Neural crest cell (in vitro differentiated cells): ENCODE data around the gene SUSD2. TPM values are rescaled to one million over a fixed set of nuclear protein-coding genes. Genes with fewer than 3 reads are reported as not detected.

Experiments used
- DNase-seq: peaks from one replicate; pipeline ENCODE4 v3.0.0; 2021; ENCODE audit warnings: low read depth, mixed read lengths, low spot score
- H3K27ac Mint-ChIP-seq: one replicate; pipeline ENCODE4 v1.8.0; 2021; ENCODE audit warnings: mild to moderate bottlenecking, mixed read lengths; ENCODE audit not compliant: unreplicated experiment
- H3K27me3 Mint-ChIP-seq: 2 replicates; pipeline ENCODE4 v1.8.0; 2021; ENCODE audit warnings: low read depth, mild to moderate bottlenecking, mixed read lengths
- H3K36me3 Mint-ChIP-seq: 2 replicates; pipeline ENCODE4 v1.8.0; 2021; ENCODE audit warnings: low read depth, mild to moderate bottlenecking, mixed read lengths
- H3K4me1 Mint-ChIP-seq: 2 replicates; pipeline ENCODE4 v1.8.0; 2021; ENCODE audit warnings: mixed read lengths
- H3K4me3 Mint-ChIP-seq: one replicate; pipeline ENCODE4 v1.8.0; 2021; ENCODE audit warnings: mild to moderate bottlenecking, mixed read lengths
- H3K9me3 Mint-ChIP-seq: 2 replicates; pipeline ENCODE4 v1.8.0; 2021; ENCODE audit warnings: mixed read lengths
- total RNA-seq: library from RNA; stranded (reverse); gene quantifications from 2 replicates; pipeline ENCODE4 v1.2.1, GENCODE V29; 2021
- TF ChIP-seq, protein P1 (sequence below): fragments of 200-600 bp; sonication (generic); conservative IDR thresholded peaks from 2 replicates; pipeline ENCODE4 v1.5.0; 2021; ENCODE audit warnings: antibody characterized with exemption, mild to moderate bottlenecking

SUSD2 gene
- total RNA-seq, 1 donor from 2014 or later, result 0.37 TPM

- TF ChIP-seq, protein P1, sequence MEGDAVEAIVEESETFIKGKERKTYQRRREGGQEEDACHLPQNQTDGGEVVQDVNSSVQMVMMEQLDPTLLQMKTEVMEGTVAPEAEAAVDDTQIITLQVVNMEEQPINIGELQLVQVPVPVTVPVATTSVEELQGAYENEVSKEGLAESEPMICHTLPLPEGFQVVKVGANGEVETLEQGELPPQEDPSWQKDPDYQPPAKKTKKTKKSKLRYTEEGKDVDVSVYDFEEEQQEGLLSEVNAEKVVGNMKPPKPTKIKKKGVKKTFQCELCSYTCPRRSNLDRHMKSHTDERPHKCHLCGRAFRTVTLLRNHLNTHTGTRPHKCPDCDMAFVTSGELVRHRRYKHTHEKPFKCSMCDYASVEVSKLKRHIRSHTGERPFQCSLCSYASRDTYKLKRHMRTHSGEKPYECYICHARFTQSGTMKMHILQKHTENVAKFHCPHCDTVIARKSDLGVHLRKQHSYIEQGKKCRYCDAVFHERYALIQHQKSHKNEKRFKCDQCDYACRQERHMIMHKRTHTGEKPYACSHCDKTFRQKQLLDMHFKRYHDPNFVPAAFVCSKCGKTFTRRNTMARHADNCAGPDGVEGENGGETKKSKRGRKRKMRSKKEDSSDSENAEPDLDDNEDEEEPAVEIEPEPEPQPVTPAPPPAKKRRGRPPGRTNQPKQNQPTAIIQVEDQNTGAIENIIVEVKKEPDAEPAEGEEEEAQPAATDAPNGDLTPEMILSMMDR, result no peak
- Mint-ChIP-seq H3K27ac (no peak overlapping the region), H3K4me3 (no peak overlapping the region), H3K4me1 (peaks cover 4% of the 10 kb centered on the region), H3K36me3 (no peaks in the 10 kb centered on the region), H3K27me3 (no peaks in the 10 kb centered on the region), H3K9me3 (no peaks in the 10 kb centered on the region)
- DNase-seq, result no peak
Measured at GRCh38 chr22:24171822-24172221, 9.5 kb upstream of the SUSD2 start.

DNA sequence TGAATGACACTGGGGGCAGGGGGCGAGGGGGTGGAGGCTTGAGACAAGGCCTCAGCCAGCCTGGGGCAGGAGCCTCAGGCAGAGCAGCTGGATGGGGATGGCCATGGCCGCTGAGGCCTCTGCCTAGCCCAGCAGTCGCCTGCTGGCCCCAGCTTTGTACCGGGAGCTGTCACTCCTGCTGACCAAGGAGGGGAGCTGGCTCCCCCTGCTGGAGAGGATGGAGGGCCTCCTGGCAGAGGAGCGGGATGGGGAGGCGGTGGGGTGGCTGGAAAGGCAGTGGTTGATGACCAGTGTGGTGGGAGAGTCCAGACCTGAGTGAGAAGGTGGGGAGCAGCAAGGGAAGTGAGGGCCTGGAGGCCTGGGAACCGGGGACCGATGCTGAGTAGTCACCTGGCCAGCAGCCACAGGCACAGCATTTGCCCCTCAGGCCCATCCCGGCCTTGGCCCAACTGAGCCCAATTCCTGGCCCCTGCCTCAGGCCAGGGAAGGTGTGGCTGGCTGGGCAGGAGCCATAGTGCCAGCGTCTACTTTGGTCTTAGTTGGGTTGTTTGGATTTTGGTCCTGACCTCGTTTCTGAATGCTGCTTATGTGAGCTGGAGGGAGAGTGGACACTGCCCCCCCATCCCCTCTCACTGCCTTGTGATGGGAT lies 6.0 kb upstream of the SUSD2 start:
- Mint-ChIP-seq H3K27me3 (no peaks in the 10 kb centered on the region), H3K4me1 (peaks cover 4% of the 10 kb centered on the region), H3K36me3 (no peaks in the 10 kb centered on the region), H3K4me3 (no peak overlapping the region), H3K9me3 (no peaks in the 10 kb centered on the region), H3K27ac (peak overlapping the region; percentile 3)
- DNase-seq, result peak; percentile 77
- TF ChIP-seq, protein P1, result peak; percentile 79

DNA sequence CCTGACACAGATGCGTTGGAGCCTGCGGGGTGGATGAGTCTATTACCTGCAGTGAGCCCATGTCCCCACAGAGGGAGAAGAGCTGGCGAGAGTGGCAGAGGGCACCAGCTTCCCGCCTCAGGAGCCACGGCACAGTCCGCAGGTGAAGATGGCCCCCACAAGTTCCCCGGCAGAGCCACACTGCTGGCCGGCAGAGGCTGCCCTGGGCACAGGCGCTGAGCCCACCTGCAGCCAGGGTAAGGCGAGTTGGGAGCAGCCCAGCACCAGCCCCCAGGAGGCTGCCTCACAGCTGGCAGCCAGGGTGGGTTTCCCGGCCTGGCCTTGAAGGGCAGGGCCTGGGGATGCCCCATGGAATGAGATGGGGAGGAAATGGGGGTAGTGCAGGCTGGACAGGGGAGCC lies 5.2 kb upstream of the SUSD2 start:
- H3K4me3 Mint-ChIP-seq, result no peak overlapping the region
- peaks cover 4% of the 10 kb centered on the region for H3K4me1 Mint-ChIP-seq
- H3K9me3 Mint-ChIP-seq, result no peaks in the 10 kb centered on the region
- TF ChIP-seq, protein P1, result no peak
- H3K27ac Mint-ChIP-seq, result peak overlapping the region; percentile 43
- H3K36me3 Mint-ChIP-seq, result no peaks in the 10 kb centered on the region
- DNase-seq, result no peak
- H3K27me3 Mint-ChIP-seq, result no peaks in the 10 kb centered on the region

- Mint-ChIP-seq H3K27me3 (no peaks in the 10 kb centered on the region), H3K27ac (no peak overlapping the region), H3K4me1 (peaks cover 4% of the 10 kb centered on the region)
Measured at GRCh38 chr22:24176630-24177029, 4.7 kb upstream of the SUSD2 start.

DNA sequence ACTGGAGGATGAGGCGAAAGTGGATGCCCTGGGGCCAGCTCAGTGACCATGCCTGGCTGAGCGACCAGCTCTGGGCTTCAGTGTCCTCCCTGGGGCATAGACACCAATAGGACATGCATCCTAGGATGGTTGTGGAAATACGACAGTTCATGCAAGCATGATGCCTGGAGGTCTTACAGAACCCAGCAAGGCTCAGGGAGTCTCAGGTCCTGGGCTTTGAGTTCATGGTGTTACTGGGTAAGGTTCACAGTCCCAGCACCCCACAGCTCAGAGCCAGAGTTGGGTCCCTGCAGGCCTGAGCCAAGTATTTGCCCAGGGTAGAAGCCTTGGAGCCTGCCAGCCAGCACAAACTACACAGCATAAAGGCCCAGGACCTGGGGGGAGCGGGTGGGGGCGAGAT lies 4.2 kb upstream of the SUSD2 start:
- Mint-ChIP-seq H3K27ac (no peak overlapping the region), H3K4me3 (no peak overlapping the region), H3K4me1 (peaks cover 4% of the 10 kb centered on the region), H3K9me3 (no peaks in the 10 kb centered on the region), H3K27me3 (no peaks in the 10 kb centered on the region), H3K36me3 (no peaks in the 10 kb centered on the region)
- TF ChIP-seq, protein P1, result no peak
- DNase-seq, result no peak

More at GRCh38 chr22:24176630-24177029, 4.7 kb upstream of the SUSD2 start:
- no peak overlapping the region for H3K4me3 Mint-ChIP-seq
- H3K9me3 Mint-ChIP-seq, result no peaks in the 10 kb centered on the region
- no peak for DNase-seq
- TF ChIP-seq, protein P1, result no peak
- H3K36me3 Mint-ChIP-seq, result no peaks in the 10 kb centered on the region
